Neuronal stem cell (in vitro differentiated cells): ENCODE results near the gene GASK1B.
A peak's percentile ranks its signal among the peaks of the same experiment; 100 is the strongest.

Source experiments
- DNase-seq: peaks from one replicate; pipeline ENCODE4 v3.0.0-alpha.2; 2013; ENCODE audit warnings: low spot score
- H2AFZ ChIP-seq: one replicate; pipeline ENCODE4 v1.6.1; 2013; ENCODE audit warnings: mild to moderate bottlenecking, low read length, inconsistent platforms
- H2AK5ac ChIP-seq: 2 replicates; pipeline ENCODE4 v1.6.1; 2013; ENCODE audit warnings: low read depth, mild to moderate bottlenecking, inconsistent platforms, low read length, moderate library complexity, mixed read lengths
- H2BK120ac ChIP-seq: 2 replicates; pipeline ENCODE4 v1.6.1; 2013; ENCODE audit warnings: low read depth, mild to moderate bottlenecking, inconsistent platforms, low read length, moderate library complexity, mixed read lengths
- H2BK12ac ChIP-seq: one replicate; pipeline ENCODE4 v1.6.1; 2013; ENCODE audit warnings: low read length, inconsistent platforms
- H2BK15ac ChIP-seq: 2 replicates; pipeline ENCODE4 v1.6.1; 2013; ENCODE audit warnings: mild to moderate bottlenecking, low read length, inconsistent platforms, mixed read lengths
- H2BK5ac ChIP-seq: one replicate; pipeline ENCODE4 v1.6.1; 2013; ENCODE audit warnings: inconsistent platforms, mild to moderate bottlenecking, low read length, moderate library complexity
- H3K14ac ChIP-seq: one replicate; pipeline ENCODE4 v1.6.1; 2013; ENCODE audit warnings: low read length, inconsistent platforms
- H3K18ac ChIP-seq: 2 replicates; pipeline ENCODE4 v1.6.1; 2013; ENCODE audit warnings: low read length, inconsistent platforms
- H3K23ac ChIP-seq: 2 replicates; pipeline ENCODE4 v1.6.1; 2013; ENCODE audit warnings: low read depth, mild to moderate bottlenecking, mixed read lengths, low read length, inconsistent platforms; ENCODE audit not compliant: poor library complexity
- H3K27ac ChIP-seq: replicated peaks from 3 replicates; pipeline ENCODE4 v1.5.1; 2013; ENCODE audit warnings: low read length, inconsistent platforms
- H3K27me3 ChIP-seq, 3 experiments: 2 replicates each; pipeline ENCODE4 v1.6.1; 2013; ENCODE audit warnings: low read length in 3 of 3, mild to moderate bottlenecking in 2 of 3, inconsistent platforms in 1 of 3, low read depth in 1 of 3, mixed read lengths in 1 of 3, moderate library complexity in 1 of 3; ENCODE audit not compliant: control insufficient read depth in 3 of 3, insufficient read depth in 3 of 3
- H3K36me3 ChIP-seq, 2 donors: replicated peaks in 1 of 2; 2 replicates each; pipeline ENCODE4 v1.6.1; 2013; ENCODE audit warnings: low read length in 2 of 2; ENCODE audit not compliant: control insufficient read depth in 2 of 2, insufficient read depth in 2 of 2
- H3K4ac ChIP-seq: 2 replicates; pipeline ENCODE4 v1.6.1; 2013; ENCODE audit warnings: inconsistent platforms, mild to moderate bottlenecking, low read length, moderate library complexity
- H3K4me1 ChIP-seq, 2 donors: 1 replicate in 1 of 2; 2 replicates in 1 of 2; pipeline ENCODE4 v1.6.1; 2013; ENCODE audit warnings: low read length in 2 of 2, low read depth in 1 of 2; ENCODE audit not compliant: control insufficient read depth in 2 of 2, insufficient read depth in 1 of 2
- H3K4me2 ChIP-seq: one replicate; pipeline ENCODE4 v1.6.1; 2013; ENCODE audit warnings: mild to moderate bottlenecking, low read length, inconsistent platforms; ENCODE audit not compliant: insufficient read depth, poor library complexity, severe bottlenecking
- H3K4me3 ChIP-seq, 2 donors: 2 replicates each; pipeline ENCODE4 v1.5.1; 2013; ENCODE audit warnings: low read length in 2 of 2, mild to moderate bottlenecking in 2 of 2, inconsistent platforms in 1 of 2, moderate library complexity in 1 of 2
- H3K79me1 ChIP-seq: one replicate; pipeline ENCODE4 v1.6.1; 2013; ENCODE audit warnings: low read depth, mild to moderate bottlenecking, inconsistent platforms, low read length, moderate library complexity
- H3K9ac ChIP-seq: one replicate; pipeline ENCODE4 v1.6.1; 2013; ENCODE audit warnings: mild to moderate bottlenecking, low read depth, low read length, inconsistent platforms; ENCODE audit not compliant: poor library complexity
- H3K9me3 ChIP-seq, 2 donors: replicated peaks in 1 of 2; 2 replicates each; pipeline versions ENCODE3 to v1.6.1; 2013; ENCODE audit warnings: low read length in 2 of 2, mild to moderate bottlenecking in 2 of 2, inconsistent platforms in 1 of 2, low read depth in 1 of 2, mixed read lengths in 1 of 2, moderate library complexity in 1 of 2; ENCODE audit not compliant: control insufficient read depth in 2 of 2, insufficient read depth in 1 of 2
- H4K8ac ChIP-seq: one replicate; pipeline ENCODE4 v1.6.1; 2013; ENCODE audit warnings: low read depth, mild to moderate bottlenecking, inconsistent platforms, low read length, moderate library complexity
- H4K91ac ChIP-seq: one replicate; pipeline ENCODE4 v1.6.1; 2013; ENCODE audit warnings: low read length, low read depth, mild to moderate bottlenecking, inconsistent platforms; ENCODE audit not compliant: poor library complexity
- WGBS, 2 donors: extraction: QIAGEN DNeasy Blood & Tissue Kit; methylation state at CpG; one replicate each; pipeline ENCODE4 v1.1.7; 2013; ENCODE audit warnings: missing lambda C conversion rate in 2 of 2, mixed read lengths in 1 of 2; ENCODE audit not compliant: insufficient read length in 2 of 2, insufficient replicate concordance in 1 of 2; ENCODE audit errors: extremely low coverage in 2 of 2; 5-methylcytosine and 5-hydroxymethylcytosine counted together

GASK1B gene

GRCh38 chr4:158203929-158204328 is 31.1 kb upstream of the GASK1B start:
- H3K79me1 ChIP-seq = no peaks in the 10 kb centered on the region
- H3K4ac ChIP-seq = no peak overlapping the region
- no peak overlapping the region for H2BK5ac ChIP-seq
- H3K9me3 ChIP-seq = no peaks in the 10 kb centered on the region
- WGBS, 2 donors = 100% methylated on average over 2 of the region's 3 CpGs; no CpG with 5 or more reads in 1 of the 2 donors
- no peaks in the 10 kb centered on the region for H3K36me3 ChIP-seq
- H3K27me3 ChIP-seq = no peaks in the 10 kb centered on the region
- H3K23ac ChIP-seq = no peak overlapping the region
- no peak for DNase-seq
- H2BK12ac ChIP-seq = no peak overlapping the region
- no peak overlapping the region for H3K9ac ChIP-seq
- H4K91ac ChIP-seq = no peak overlapping the region
- no peak overlapping the region for H2BK120ac ChIP-seq
- no peak overlapping the region for H2AFZ ChIP-seq
- no peak overlapping the region for H2BK15ac ChIP-seq
- H3K18ac ChIP-seq = no peak overlapping the region
- H2AK5ac ChIP-seq = no peak overlapping the region
- H3K4me3 ChIP-seq = no peak overlapping the region
- no peak overlapping the region for H3K14ac ChIP-seq
- no peak overlapping the region for H4K8ac ChIP-seq
- H3K27ac ChIP-seq = no peak overlapping the region
- H3K4me1 ChIP-seq = no peaks in the 10 kb centered on the region
- H3K4me2 ChIP-seq = no peak overlapping the region

GRCh38 chr4:158203436-158203835 is 30.6 kb upstream of the GASK1B start:
- no peak overlapping the region for H3K4me2 ChIP-seq
- H2AK5ac ChIP-seq = no peak overlapping the region
- no peak overlapping the region for H2BK15ac ChIP-seq
- no peak overlapping the region for H3K14ac ChIP-seq
- no peak for DNase-seq
- no peaks in the 10 kb centered on the region for H3K27me3 ChIP-seq
- no peak overlapping the region for H4K91ac ChIP-seq
- no peak overlapping the region for H3K9ac ChIP-seq
- no peak overlapping the region for H2BK12ac ChIP-seq
- no peak overlapping the region for H2AFZ ChIP-seq
- no peaks in the 10 kb centered on the region for H3K79me1 ChIP-seq
- no peak overlapping the region for H3K4ac ChIP-seq
- no peak overlapping the region for H2BK120ac ChIP-seq
- no peak overlapping the region for H3K4me3 ChIP-seq
- WGBS, 2 donors = no CpG with 5 or more reads among the region's 2 CpGs
- no peaks in the 10 kb centered on the region for H3K9me3 ChIP-seq
- no peaks in the 10 kb centered on the region for H3K4me1 ChIP-seq
- no peak overlapping the region for H2BK5ac ChIP-seq
- no peaks in the 10 kb centered on the region for H3K36me3 ChIP-seq
- no peak overlapping the region for H4K8ac ChIP-seq
- no peak overlapping the region for H3K27ac ChIP-seq
- no peak overlapping the region for H3K18ac ChIP-seq
- H3K23ac ChIP-seq = no peak overlapping the region

GRCh38 chr4:158202481-158202880 is 29.7 kb upstream of the GASK1B start:
- no peaks in the 10 kb centered on the region for H3K9me3 ChIP-seq
- H3K4me2 ChIP-seq = no peak overlapping the region
- no peak overlapping the region for H3K14ac ChIP-seq
- H3K27ac ChIP-seq = no peak overlapping the region
- no peak overlapping the region for H3K4ac ChIP-seq
- no peak overlapping the region for H4K8ac ChIP-seq
- no peaks in the 10 kb centered on the region for H3K4me1 ChIP-seq
- no peak overlapping the region for H3K18ac ChIP-seq
- no peak overlapping the region for H3K9ac ChIP-seq
- no peak overlapping the region for H3K4me3 ChIP-seq
- no peak for DNase-seq
- H4K91ac ChIP-seq = no peak overlapping the region
- no peak overlapping the region for H2BK120ac ChIP-seq
- no peak overlapping the region for H2BK12ac ChIP-seq
- H2BK15ac ChIP-seq = no peak overlapping the region
- H3K23ac ChIP-seq = no peak overlapping the region
- no peak overlapping the region for H2BK5ac ChIP-seq
- H2AFZ ChIP-seq = no peak overlapping the region
- no peaks in the 10 kb centered on the region for H3K79me1 ChIP-seq
- no peaks in the 10 kb centered on the region for H3K36me3 ChIP-seq
- no peaks in the 10 kb centered on the region for H3K27me3 ChIP-seq
- no peak overlapping the region for H2AK5ac ChIP-seq
- WGBS, 2 donors = no CpG with 5 or more reads among the region's 1 CpG

- DNase-seq = no peak
- Histone ChIP-seq H4K8ac (peak overlapping the region; percentile 17), H3K14ac (no peak overlapping the region), H4K91ac (no peak overlapping the region), H3K27ac (no peak overlapping the region), H3K9ac (no peak overlapping the region), H3K79me1 (no peaks in the 10 kb centered on the region), H2BK5ac (no peak overlapping the region), H3K9me3 (no peaks in the 10 kb centered on the region), H3K18ac (no peak overlapping the region), H2AFZ (no peak overlapping the region), H2BK120ac (no peak overlapping the region), H3K27me3 (no peaks in the 10 kb centered on the region), H3K36me3 (no peaks in the 10 kb centered on the region), H2BK15ac (no peak overlapping the region), H2BK12ac (no peak overlapping the region), H3K4me1 (no peaks in the 10 kb centered on the region), H3K4me2 (no peak overlapping the region), H3K4ac (no peak overlapping the region), H3K4me3 (no peak overlapping the region), H2AK5ac (no peak overlapping the region), H3K23ac (no peak overlapping the region)
These were observed 29.1 kb upstream of the GASK1B start for GRCh38 chr4:158201876-158202275.
